ENCODE measurements around the gene PCBD1.
A peak's percentile ranks its signal among the peaks of the same experiment; 100 is the strongest.

The PCBD1 gene

DNA sequence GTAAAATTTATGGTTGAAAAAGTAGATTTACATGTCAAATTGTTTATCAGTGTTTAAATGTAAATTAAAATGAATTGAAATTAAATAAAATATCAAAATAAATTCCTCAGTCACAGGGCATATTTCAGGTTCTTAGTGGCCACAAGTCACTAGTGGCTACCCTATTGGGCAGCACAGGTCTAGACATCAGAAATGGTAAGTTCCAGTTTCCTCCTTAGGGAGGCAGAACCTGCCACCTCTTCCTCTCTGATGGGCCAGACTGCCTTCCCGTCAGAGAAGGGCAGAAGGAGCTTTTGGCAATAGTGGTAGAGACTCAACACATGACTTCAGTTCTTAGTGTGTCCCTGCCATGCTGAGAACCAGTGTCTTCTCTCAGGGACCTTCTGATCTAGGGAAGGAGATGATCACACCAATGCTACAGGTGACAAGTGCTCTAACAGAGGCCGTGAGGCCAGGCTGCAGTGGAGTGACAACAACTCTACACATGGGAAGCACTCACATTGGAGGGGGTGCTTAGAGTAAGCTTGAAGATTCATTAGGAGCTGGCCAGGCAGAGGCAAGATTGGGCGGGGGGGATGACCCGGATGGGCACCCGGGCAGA is 14.4 kb upstream of the PCBD1 start:
- no peak for DNase-seq (ENCODE audit: low read depth in 3 of 3)

DNA sequence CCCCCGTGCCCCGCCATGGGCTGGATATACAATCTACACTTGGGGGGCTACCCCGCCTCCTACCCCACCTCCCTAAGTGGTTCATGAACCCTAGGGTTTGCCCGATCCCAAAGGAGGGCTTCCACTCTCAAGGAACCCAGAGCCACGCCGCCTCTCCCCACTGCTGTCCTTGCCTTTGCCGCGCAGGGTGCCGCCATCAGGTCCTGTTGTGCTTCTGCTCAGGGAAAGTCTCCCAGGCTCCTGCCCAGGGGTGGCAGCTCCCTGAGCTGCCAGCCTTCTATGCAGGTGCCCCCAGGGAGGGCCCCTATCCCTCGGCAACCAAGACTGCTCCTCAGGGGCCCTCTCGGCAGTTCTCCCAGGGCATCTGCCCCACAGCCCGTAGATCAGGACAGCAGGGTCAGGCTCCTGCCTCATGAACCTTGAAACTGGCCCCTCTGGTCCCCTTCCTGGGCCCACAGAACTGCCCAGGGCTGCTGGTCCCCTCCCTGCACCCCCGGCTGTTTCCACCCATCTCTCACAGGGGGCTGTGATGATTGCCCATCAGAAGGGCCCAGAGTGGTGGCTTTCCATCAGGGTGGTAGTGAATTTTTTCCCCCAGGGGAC is 13.0 kb upstream of the PCBD1 start:
- DNase-seq (ENCODE audit: low read depth in 3 of 3): no peak

DNA sequence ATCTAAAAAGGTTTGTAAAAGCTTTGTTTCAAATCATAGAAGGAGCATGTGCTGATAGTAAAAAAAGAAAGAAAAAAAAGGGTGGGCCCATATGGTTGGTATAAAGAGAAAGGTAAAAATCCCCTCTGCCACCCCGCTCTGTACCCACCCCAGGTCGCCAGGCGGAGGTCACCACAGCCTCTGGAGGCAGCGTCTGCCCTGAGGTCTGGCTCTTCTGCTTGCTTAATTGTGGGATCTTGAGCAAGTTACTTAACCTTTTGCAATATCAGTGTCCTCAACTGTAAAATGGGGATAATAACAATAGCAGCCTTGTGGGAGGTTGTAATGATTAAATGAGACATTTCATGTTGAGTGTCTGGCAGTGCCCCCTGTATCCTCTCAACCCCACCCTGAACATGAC is 10.7 kb upstream of the PCBD1 start:
- DNase-seq (ENCODE audit: low read depth in 3 of 3): no peak

DNA sequence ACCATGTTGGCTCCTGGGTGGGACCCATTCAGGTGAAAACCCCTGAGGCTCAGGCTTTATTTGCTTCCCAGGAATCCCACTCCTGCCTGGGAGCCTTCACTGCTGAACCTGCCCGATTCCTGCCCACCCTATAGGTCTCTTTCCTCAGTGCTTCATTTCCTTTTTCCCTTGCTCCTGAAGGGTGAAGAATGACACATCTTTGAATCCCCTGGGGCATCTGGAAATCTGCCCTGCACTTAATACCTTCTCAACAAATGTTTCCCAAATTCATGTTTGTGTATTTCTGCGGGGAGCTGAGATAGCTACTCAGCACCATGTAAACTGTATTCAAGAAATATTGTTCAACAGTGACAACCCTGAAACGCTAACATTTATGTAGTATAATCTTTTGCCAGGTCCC is 10.3 kb upstream of the PCBD1 start:
- DNase-seq (ENCODE audit: low read depth in 3 of 3): no peak

DNA sequence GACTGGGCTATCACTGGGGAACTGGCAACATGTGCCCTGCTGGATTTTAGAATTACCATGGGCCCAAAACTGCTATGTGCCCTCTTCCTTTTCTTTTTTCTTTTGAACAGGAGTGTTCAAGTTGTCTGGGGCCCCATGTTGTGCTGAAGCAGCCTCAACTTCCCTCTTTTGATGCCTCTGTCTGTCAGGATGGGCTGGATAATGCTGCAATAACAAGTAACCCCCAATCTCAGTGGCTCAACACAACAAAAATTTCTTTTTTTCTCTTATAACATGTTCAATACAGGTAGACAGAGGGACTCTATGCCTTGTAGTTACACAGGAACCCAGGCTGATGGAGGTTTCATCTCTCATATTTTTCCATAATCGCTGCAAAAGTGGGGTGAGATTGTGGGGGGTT is 8.2 kb upstream of the PCBD1 start:
- no peak for DNase-seq (ENCODE audit: low read depth in 3 of 3)

DNA sequence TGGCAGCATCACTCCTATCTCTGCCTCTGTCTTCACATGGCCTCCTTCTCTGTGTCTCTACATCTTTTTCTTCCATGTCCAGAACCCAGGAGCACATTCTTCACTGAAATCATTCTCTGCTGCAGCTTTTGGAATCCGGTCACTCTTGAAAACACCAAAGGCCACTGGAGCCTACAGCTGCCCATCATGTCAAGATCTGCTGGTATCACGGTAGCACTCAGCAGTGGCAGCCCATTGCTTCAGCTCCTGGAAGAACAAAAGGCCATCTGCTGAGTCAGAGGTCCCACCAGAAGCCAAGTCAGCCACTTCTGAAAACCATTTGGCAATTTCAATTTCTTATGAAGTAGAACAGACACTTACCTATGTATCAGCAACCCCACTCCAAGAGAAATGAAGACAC is 6.1 kb upstream of the PCBD1 start:
- DNase-seq (ENCODE audit: low read depth in 3 of 3): no peak

DNA sequence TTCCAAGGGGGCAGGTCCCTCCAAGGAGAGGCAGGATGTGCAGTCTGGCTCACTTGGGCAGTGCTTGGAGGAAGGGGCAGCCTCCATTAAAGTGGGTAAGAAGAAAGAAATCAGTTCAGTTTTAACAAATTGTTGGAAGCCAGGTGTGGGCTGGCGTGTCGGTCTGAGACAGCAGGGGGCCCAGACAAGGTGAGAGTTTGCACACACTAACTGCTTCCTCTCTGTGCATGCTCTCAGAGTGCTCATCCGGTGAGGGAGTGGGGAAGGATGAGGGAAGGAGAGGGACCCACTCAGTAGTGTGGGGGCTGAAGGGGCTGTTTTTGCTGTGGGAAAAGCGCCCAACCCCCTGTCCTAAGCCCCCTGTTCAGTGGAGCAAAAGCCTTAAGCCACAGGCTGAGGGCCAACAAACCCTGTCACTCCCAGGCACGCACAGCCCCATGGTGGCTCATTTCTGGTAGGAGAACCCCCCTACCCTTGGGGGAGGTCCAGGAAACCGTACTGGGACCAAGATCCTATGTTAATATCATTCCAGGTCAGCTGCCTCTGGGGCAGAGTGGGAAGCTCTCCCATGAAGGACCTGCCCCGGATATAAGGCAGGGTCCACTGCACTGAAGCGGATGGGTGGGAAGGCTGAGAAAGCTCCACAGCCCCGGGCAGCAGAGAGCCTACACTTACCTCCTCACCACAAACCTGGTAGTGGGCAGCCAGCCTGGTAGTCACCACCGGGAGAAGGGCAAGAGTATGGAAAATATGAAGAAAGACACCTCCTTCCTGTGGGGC is 5.1 kb upstream of the PCBD1 start:
- no peak for DNase-seq (ENCODE audit: low read depth in 3 of 3)

DNA sequence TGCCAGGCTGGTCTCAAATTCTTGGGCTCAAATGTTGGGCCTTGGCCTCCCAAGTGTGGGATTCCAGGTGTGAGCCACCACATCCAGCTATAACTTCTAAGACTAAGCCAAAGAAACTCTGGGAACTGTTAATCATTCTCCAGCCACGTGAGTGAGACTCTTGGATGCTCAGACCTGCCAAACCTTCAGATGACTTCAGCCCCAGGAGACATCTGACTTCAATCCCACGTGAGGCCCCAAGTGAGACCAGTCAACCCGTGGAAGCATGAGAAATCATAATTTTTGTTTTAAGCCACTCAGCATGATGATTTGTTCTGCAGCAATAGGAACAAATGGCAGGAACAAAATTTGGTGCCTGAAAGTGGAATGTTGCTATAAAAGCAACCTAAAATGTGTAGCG is 4.3 kb upstream of the PCBD1 start:
- no peak for DNase-seq (ENCODE audit: low read depth in 3 of 3)

DNA sequence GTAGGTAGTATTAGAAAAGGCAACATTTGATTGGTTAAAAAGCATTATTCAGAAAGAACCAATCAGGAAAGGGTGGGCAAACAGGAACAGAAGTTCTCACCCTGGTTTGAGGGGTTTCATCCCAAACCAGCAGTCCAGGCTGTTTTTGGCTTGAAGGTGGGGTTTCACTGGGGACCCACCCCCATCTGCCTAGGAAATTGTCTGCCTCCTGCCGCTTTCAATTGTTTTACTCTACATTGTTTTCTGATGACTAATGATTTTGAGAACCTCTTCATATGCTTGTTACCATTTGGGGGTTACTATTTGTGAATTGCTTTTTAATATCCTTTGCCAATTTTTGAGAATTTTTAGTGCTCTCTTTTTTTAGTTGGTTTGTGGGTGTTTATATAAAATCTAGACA is 3.3 kb upstream of the PCBD1 start:
- no peak for DNase-seq (ENCODE audit: low read depth in 3 of 3)

DNA sequence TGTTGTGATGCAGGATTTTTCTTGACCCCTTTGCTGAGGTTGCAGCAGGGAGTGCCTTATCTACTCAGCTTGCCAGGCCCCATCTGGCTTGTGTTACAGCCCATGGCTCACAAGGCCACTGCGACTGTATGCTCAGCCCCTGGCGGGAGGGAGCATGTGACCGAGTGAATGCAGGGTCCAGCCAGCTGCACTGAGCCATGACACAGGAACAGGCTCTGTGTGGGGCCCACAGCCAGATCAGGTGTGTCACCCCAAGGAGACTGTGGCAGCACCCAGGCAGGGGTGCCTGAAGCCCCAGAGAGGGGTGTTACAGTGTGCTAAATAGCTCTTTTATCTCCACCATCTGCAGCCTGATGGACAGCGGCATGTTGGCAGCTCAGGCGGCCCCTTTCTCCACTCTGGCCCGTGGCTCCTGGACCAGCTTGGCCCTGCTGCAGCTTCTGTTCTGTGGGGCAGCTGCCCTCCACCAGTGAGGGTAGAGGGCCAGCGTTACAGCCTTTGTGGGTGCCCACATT is 2.6 kb upstream of the PCBD1 start:
- no peak for DNase-seq (ENCODE audit: low read depth in 3 of 3)

DNA sequence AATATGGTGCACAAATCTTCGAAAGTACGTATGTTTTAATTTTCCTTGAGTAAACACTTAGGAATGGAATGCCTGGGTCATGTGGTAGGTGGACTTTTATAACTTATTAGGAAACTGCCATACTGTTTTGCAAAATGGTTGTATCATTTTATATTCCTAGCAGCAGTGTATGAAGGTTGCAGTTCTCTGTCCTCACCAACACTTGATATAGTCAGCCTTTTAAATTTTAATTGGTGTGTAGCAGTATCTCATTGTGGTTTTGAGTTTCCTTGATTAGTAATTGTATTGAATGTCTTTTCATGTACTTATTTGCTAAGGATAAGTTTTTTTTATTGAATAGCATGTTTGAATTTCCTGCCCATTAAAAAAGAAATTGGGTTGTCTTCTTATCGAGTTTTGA is 926 bp upstream of the PCBD1 start:
- DNase-seq (ENCODE audit: low read depth in 3 of 3): no peak

DNA sequence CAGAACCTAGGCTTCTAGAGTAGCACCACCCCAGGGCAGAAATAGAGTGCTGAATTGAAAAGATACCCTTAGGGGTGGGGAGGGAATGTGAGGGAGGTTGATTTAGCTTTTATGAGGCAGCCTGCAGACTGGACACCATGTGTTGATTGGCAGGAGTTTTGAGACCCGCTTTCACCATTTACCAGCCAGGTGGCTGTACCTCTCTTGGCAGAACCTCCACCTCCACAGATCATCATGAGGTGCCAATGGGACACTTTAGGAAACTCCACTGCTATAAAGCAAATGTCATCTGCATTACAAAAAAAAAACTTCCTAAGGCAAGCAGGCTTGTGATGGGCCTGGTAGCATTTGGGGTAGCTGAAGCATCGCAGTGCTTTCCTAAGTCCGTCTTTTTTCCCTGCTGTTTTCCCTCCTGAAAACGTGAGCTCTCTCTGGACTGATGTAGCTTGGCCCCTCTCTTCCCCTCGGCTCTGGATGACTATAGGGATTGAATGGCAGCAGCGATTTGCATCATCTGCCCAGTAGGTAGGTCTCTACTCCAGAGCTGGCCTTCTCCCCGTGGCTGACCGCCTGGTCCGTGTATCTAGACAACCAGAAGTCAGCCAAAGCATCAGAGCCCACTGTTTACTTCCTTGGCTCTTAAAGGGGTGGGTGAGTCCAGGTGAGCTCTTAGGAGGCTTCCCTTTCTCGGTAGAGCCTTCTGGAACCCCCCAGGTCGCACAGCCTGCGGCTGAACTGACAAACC is 1.3 kb downstream of the PCBD1 start:
- no peak for DNase-seq (ENCODE audit: low read depth in 3 of 3)

DNA sequence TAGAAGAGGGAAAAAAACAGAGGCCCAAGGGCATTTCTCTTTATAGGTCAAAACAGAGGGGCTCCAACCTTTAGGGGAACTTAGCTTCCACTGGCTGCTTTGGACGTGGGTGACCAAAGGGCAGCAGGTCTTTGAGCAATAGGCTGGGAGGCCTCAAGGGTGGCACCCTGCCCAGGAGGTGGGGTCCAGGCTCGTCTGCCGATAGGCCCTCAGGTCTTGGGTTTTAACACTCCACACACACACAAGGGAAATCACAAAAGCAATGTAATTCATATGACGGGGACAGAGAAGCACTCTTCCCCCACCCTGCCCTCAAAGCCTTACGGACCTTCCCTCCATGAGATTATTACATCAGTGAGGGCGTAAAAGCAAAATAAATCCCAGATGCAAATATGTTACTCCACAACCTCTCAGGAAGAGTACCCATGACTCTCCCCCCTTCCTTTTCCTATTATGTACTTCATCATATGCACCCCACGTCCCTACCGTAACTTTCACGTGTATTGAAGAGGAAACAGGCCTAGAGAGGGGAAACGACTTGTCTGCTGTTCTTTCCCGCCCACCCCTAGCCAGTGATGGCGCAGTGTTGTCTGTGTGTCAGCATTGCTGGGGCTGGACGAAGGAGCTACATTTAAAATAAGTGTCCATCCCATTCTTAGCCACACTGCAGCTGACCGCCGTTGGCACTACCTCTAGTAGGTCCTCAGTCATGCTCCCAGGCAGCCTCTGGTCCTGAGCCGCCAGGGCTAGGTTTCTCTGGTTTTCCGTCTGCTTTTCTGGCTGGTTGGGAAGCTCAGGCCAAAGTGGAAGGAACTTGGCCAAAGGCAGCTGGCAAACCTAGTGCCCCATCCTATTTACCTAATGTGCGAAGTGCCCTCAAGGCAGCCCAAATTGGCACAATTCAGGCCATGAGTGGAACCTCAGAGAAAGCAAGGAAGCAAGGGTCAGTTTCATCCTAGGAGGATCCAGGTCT is 2.1 kb downstream of the PCBD1 start:
- DNase-seq (ENCODE audit: low read depth in 3 of 3): no peak

DNA sequence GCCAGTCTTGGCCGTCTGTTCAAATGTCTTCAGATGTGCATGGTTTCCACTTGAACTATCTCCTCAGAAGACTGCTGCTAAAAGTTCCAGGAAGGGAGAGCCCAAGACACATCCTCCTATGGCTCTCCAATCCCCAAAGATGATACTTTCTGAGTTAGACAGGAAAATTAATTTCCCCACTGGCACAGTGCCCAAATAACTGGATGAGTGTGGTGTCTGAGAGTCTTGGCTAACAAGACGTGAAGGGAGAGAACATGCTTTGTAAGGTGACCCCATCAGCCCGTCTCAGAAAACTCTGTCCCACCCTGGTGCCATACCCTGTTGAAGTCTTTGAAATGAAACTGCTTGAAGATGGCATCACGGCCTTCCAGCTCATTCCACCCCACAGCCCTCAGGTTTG is 2.9 kb downstream of the PCBD1 start:
- DNase-seq (ENCODE audit: low read depth in 3 of 3): no peak

DNA sequence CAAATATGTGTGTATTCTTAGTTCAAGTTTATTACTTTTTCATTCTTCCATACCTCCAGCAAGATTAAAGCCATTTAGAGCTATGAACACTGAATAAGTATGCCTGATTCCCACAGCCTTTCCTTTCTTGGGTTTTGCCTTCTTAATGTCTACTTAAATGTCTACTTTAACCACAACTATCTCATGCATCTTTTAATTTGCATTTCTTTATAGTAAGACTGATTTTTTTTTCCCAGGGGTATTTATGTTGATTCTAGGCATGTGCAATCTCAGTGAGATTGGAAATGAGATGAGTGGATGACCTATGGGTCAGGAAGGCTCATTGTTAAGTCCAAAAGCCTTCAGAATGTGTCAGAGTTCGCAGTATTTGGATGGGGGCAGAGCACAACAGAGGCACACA is 3.6 kb downstream of the PCBD1 start:
- no peak for DNase-seq (ENCODE audit: low read depth in 3 of 3)

DNA sequence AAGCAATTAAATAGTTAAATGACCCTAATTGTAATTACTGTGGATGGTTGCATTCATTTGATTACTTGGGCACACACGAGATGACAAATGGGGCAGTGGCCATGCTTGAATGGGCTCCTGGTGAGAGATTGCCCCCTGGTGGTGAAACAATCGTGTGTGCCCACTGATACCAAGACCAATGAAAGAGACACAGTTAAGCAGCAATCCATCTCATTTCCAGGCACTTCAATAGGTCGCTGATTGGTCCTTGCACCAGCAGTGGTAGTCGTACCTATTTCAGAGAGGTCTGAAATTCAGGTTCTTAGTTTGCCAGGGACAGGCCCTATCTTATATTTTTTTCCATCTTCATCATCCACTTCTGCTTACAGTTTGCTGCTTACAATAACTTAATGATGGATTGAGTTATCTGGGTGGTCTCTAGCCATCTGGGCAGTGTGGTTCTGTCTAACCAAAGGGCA is 8.3 kb downstream of the PCBD1 start:
- peak; percentile 59 to 71 (median 66) for DNase-seq (ENCODE audit: low read depth in 3 of 3)

DNA sequence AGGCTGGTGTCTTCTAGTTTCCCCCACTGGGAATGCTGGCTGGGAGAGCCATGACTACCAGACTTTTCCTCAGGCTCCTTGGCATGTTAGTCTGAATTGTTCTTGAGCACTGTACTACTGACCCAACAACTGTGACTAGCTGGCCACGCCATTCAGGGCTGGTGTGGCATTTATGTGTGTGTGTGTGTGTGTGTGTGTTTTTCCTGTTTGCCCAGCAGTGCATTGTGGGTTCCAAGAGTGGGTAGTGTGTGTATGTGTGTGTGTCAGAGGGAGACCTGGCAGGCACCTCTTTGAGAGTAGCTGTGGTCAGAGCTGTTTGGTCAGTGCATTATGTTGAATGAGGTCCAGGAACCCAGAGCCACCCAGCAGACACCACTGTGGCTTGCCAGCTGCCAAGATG is 9.2 kb downstream of the PCBD1 start:
- no peak for DNase-seq (ENCODE audit: low read depth in 3 of 3)

DNA sequence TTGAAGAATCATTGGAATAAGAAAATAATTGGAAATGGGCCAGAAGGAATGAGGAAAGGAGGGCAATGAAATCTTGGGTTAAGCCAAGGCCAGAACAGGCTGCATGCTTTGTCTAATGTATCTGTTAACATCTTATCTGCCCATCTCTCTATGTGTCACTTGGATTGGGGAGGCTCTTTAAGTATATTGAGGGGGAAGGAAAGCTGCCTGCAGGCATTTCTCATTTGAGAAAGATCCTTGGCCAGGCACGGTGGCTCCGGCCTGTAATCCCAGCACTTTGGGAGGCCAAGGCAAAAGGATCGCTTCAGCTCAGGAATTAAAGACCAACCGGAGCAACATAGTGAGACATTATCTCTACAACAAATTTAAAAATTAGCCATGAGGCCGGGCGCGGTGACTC is 14.3 kb downstream of the PCBD1 start:
- no peak for DNase-seq (ENCODE audit: low read depth in 3 of 3)

DNA sequence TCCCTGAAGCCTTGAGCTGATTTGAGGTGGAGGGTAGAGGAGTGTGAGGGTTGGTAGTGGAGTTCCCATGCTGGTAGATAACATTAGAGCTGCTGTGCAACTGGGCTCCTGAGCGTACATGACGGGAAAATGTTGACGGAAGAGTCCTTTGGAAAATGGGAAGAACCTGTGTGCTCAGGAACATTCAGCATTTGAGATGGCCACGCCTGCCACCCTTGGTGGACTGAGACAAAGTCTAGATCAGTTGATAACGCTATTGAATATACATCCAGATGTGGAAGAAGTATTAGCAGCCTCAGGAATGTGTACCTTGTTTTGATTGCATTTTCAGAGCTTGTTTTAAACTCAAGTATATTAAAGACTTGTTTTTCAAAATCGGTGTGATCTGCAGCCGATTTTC is 16.1 kb downstream of the PCBD1 start:
- DNase-seq (ENCODE audit: low read depth in 3 of 3): no peak

DNA sequence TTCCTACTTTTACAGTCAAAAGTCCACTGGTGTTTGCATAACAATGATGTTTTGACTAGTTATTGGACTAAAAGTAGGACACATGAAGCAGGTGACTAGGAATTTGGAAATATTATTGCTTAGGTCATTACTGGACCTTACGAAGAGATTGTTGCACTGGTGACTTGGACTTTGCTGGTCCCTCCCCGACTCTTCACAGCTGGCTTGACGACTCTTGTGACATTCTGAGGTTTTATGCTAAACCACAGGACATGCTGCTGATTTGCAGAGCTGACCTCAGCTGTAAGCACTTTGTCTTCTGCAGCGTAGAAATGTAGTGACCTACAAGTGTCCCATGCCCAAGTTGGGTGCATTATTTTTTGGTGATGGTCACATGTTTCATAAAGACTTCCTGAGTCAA is 21.9 kb downstream of the PCBD1 start:
- no peak for DNase-seq (ENCODE audit: low read depth in 3 of 3)

DNA sequence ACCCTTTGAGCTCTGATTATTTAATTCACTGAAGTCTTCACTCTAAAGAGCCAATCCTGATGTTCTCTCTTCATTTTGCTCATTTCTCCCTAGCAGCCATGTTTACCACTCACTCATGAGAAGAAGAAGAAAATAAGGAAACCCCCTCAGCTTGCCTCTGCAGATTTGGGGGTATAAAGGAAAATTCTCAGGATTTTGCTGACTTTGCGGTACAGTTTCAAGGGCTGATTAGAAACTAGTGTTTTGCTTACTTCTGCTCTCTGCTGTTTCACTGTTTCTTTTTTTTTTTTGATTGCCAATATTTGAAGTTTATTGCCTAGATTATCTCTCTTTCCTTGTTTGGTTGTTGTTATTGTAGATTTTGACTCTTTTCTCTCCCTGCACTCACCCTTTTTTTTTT is 23.4 kb downstream of the PCBD1 start:
- DNase-seq (ENCODE audit: low read depth in 3 of 3): no peak

All from stimulated activated CD4-positive, alpha-beta T cell treated with anti-CD3 and anti-CD28 coated beads, TNF-alpha, amount 100 ng/mL, for 24 hours (primary cell).